ENCODE data around the gene ROR2. TPM values are rescaled to one million over a fixed set of nuclear protein-coding genes. Genes with fewer than 3 reads are reported as not detected.

ROR2 gene
- total and polyA plus RNA-seq, 7 donors = 0.46 to 81.7 (median 51.4) TPM

- 96 to 99% methylated on average over 1 of the region's 1 CpG for WGBS, 2 donors
These were observed 295.5 kb downstream of the ROR2 start for GRCh38 chr9:91654527-91654926.

DNA sequence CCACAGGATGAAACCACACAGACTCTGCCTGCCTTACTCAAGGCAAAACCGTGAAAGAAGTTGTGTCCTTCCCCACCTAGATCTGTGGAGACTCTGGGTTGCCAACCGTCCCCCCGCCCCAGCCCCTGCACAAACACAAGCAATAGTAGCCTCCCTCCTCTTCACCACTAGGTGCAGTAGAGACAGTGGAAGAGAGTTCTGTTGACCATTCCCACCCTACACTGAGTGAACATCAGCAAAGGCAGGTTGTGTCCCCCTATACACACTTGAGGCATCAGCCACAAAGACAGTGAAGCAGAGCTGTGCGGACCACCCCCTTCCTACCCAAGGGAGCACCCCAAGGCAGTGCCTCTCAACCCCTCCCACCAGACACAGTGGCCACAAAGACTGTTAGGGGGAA is 302.7 kb downstream of the ROR2 start:
- H3K4me1 ChIP-seq = peaks cover 0 to 14% (median 4%) of the 10 kb centered on the region in 4 donors
- H3K36me3 ChIP-seq = no peaks in the 10 kb centered on the region
- DNase-seq = no peak
- H3K27ac ChIP-seq = no peak overlapping the region
- intact Hi-C loops (cut with DNase I) = no loop called here
- 93 to 95% methylated on average over 4 of the region's 4 CpGs for whole genome bisulfite sequencing, 2 donors
- H3K27me3 ChIP-seq = no peaks in the 10 kb centered on the region
- no peak overlapping the region for H3K4me3 ChIP-seq
- H3K9me3 ChIP-seq = no peaks in the 10 kb centered on the region
- TF ChIP-seq POLR2A (IDR thresholded peaks at IDR 0.05) (no peak), CTCF (IDR thresholded peaks at IDR 0.05) (no peak), POLR2AphosphoS5 (IDR thresholded peaks at IDR 0.05) (no peak), EP300 (IDR thresholded peaks at IDR 0.05) (no peak)

More at GRCh38 chr9:91654527-91654926, 295.5 kb downstream of the ROR2 start:
- Histone ChIP-seq H3K9me3 (no peaks in the 10 kb centered on the region), H3K36me3 (no peaks in the 10 kb centered on the region), H3K4me3 (no peak overlapping the region), H3K27me3 (no peaks in the 10 kb centered on the region), H3K4me1 (no peaks in the 10 kb centered on the region), H3K27ac (no peak overlapping the region)
- TF ChIP-seq EP300 (IDR thresholded peaks at IDR 0.05) (no peak), POLR2AphosphoS5 (IDR thresholded peaks at IDR 0.05) (no peak), POLR2A (IDR thresholded peaks at IDR 0.05) (no peak), CTCF (IDR thresholded peaks at IDR 0.05) (no peak)
- intact Hi-C loops (cut with DNase I) = no loop called here
- DNase-seq = no peak

GRCh38 chr9:91646702-91647101 is 303.3 kb downstream of the ROR2 start:
- DNase-seq = no peak

GRCh38 chr9:91644433-91644832 is 305.6 kb downstream of the ROR2 start:
- Histone ChIP-seq H3K4me3 (no peak overlapping the region), H3K9me3 (peaks cover 0 to 3% (median 2%) of the 10 kb centered on the region in 4 donors), H3K27ac (no peak overlapping the region), H3K27me3 (no peaks in the 10 kb centered on the region), H3K4me1 (peaks cover 0 to 14% (median 4%) of the 10 kb centered on the region in 4 donors), H3K36me3 (no peaks in the 10 kb centered on the region)
- WGBS, 2 donors = 91 to 94% methylated on average over 3 of the region's 3 CpGs
- intact Hi-C loops (cut with DNase I) = no loop called here
- TF ChIP-seq POLR2A (IDR thresholded peaks at IDR 0.05) (no peak), EP300 (IDR thresholded peaks at IDR 0.05) (no peak), CTCF (IDR thresholded peaks at IDR 0.05) (no peak), POLR2AphosphoS5 (IDR thresholded peaks at IDR 0.05) (no peak)
- no peak for DNase-seq

More at GRCh38 chr9:91646702-91647101, 303.3 kb downstream of the ROR2 start:
- WGBS, 2 donors = 88 to 94% methylated on average over 1 of the region's 1 CpG
- Histone ChIP-seq H3K27me3 (no peaks in the 10 kb centered on the region), H3K9me3 (no peaks in the 10 kb centered on the region), H3K27ac (no peak overlapping the region), H3K4me1 (peaks cover 0 to 14% (median 4%) of the 10 kb centered on the region in 4 donors), H3K36me3 (no peaks in the 10 kb centered on the region), H3K4me3 (no peak overlapping the region)
- TF ChIP-seq POLR2A (IDR thresholded peaks at IDR 0.05) = no peak
- TF ChIP-seq EP300 (IDR thresholded peaks at IDR 0.05) = no peak
- no peak for TF ChIP-seq POLR2AphosphoS5 (IDR thresholded peaks at IDR 0.05)
- TF ChIP-seq CTCF (IDR thresholded peaks at IDR 0.05) = no peak
- intact Hi-C loops (cut with DNase I) = no loop called here

- no peak overlapping the region for H3K27ac ChIP-seq
- no peak for DNase-seq
- no peaks in the 10 kb centered on the region for H3K27me3 ChIP-seq
- H3K9me3 ChIP-seq = peaks cover 0 to 3% (median 2%) of the 10 kb centered on the region in 4 donors
- intact Hi-C loops (cut with DNase I) = no loop called here
- H3K4me1 ChIP-seq = peaks cover 0 to 14% (median 4%) of the 10 kb centered on the region in 4 donors
- H3K36me3 ChIP-seq = no peaks in the 10 kb centered on the region
- no peak overlapping the region for H3K4me3 ChIP-seq
- 43 to 53% methylated on average over 7 of the region's 7 CpGs for WGBS, 2 donors
- TF ChIP-seq EP300 (IDR thresholded peaks at IDR 0.05) = no peak
- peak in 2 of 4 donors; percentile 45 to 69 for TF ChIP-seq POLR2AphosphoS5 (IDR thresholded peaks at IDR 0.05)
These were observed 306.4 kb downstream of the ROR2 start for GRCh38 chr9:91643481-91644077.
